PFSK-1 (cell line): ENCODE measurements around the gene EGF.

Experiments
- FOXP2 ChIP-seq: optimal IDR thresholded peaks from 2 replicates; pipeline ENCODE3; 2011; ENCODE audit warnings: borderline replicate concordance, control low read depth, inconsistent platforms; ENCODE audit not compliant: insufficient read depth; ENCODE audit errors: extremely low read length, extremely low read depth
- POLR2AphosphoS5 ChIP-seq: IDR thresholded peaks from 2 replicates; pipeline ENCODE4 v1.6.1; 2012; ENCODE audit warnings: low read depth, mild to moderate bottlenecking, control low read depth, low read length, moderate library complexity
- REST ChIP-seq, 2 experiments: IDR thresholded peaks; 2 replicates each; pipeline versions ENCODE4 v1.6.1 to v1.8.0; 2011 to 2012; ENCODE audit warnings: low read depth in 2 of 2, low read length in 2 of 2, control low read depth in 1 of 2, inconsistent platforms in 1 of 2, mild to moderate bottlenecking in 1 of 2, moderate library complexity in 1 of 2; ENCODE audit not compliant: insufficient read depth in 1 of 2
- SIN3A ChIP-seq: IDR thresholded peaks from 2 replicates; pipeline ENCODE4 v1.6.1; 2012; ENCODE audit warnings: mild to moderate bottlenecking, low read length, moderate library complexity, borderline replicate concordance; ENCODE audit not compliant: insufficient read depth
- TAF1 ChIP-seq: IDR thresholded peaks from 2 replicates; pipeline ENCODE4 v1.6.1; 2012; ENCODE audit warnings: low read length, control low read depth, borderline replicate concordance; ENCODE audit not compliant: insufficient read depth

DNA sequence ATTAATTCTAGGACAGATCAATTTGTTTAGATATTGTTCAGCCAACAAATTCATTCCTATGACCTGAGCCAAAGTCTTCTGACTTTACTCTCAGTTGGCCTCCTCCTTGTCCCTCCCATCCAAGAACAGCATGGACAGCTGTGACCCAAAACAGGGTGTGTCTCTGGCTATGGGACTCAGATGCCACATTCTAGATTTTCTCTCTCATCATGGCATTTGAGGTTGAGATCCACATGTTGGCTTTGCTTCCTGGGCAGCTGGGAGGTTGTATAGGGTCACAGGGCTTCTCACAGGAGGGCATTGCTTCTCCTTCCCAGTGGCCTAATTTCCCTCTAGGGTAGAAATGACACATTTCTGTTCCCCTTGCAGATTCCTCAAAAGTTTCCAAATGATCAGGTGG is 22.6 kb upstream of the EGF start:
- TF ChIP-seq TAF1 (no peak), REST (IDR thresholded peaks at IDR 0.05; ENCODE audit: insufficient read depth in 1 of 2, low read depth in 2 of 2, low read length in 2 of 2) (no peak), POLR2AphosphoS5 (no peak), FOXP2 (no peak), SIN3A (no peak)
